Body of pancreas (tissue), 4 donors: Measurements from ENCODE around the gene MCTP2. TPM values are rescaled to one million over a fixed set of nuclear protein-coding genes. Genes with fewer than 3 reads are reported as not detected.

Experiments
- ATAC-seq: fragments of 150-250 bp; one replicate; pipeline ENCODE4 v1.9.1; 2016
- DNase-seq, 4 donors: peaks; one replicate each; pipeline ENCODE4 v3.0.0-alpha.2; 2019
- H3K27ac ChIP-seq, 4 donors: fragments of 200-600 bp; sonication (generic); 1 replicate in 3 of 4; 2 replicates in 1 of 4; pipeline versions ENCODE4 v1.5.1 to v1.6.1; 2016 to 2019; ENCODE audit warnings: mild to moderate bottlenecking in 1 of 4, mixed read lengths in 1 of 4, moderate library complexity in 1 of 4
- H3K27me3 ChIP-seq, 2 donors: fragments of 200-600 bp; sonication (generic); one replicate each; pipeline ENCODE4 v1.6.0; 2016; ENCODE audit warnings: mild to moderate bottlenecking in 1 of 2
- H3K36me3 ChIP-seq, 2 donors: fragments of 200-600 bp; sonication (generic); replicated peaks in 1 of 2; 2 replicates each; pipeline ENCODE4 v1.5.1; 2016; ENCODE audit warnings: low read depth in 2 of 2; ENCODE audit not compliant: insufficient read depth in 1 of 2
- H3K4me1 ChIP-seq: fragments of 200-600 bp; sonication (generic); one replicate; pipeline ENCODE4 v1.6.0; 2016
- H3K4me3 ChIP-seq, 2 donors: fragments of 200-600 bp; sonication (generic); 1 replicate in 1 of 2; 2 replicates in 1 of 2; pipeline ENCODE4 v1.5.1; 2016 to 2019
- H3K9me3 ChIP-seq, 3 donors: fragments of 200-600 bp; sonication (generic); 1 replicate in 2 of 3; 2 replicates in 1 of 3; pipeline ENCODE4 v1.5.1; 2016
- CTCF ChIP-seq, 7 experiments: fragments of 450-650 bp in 4 of 7; fragments of 200-600 bp in 3 of 7; sonication (generic) in 3 of 7; IDR thresholded peaks; one replicate each; pipeline ENCODE4 v1.5.1; 2016 to 2019; ENCODE audit warnings: antibody characterized with exemption in 7 of 7
- POLR2A ChIP-seq, 3 donors: fragments of 450-650 bp; IDR thresholded peaks; one replicate each; pipeline ENCODE4 v1.6.1; 2016; ENCODE audit warnings: antibody characterized with exemption in 3 of 3, mild to moderate bottlenecking in 2 of 3
- WGBS, 2 donors: methylation state at CpG; one replicate each; pipeline ENCODE4 v1.1.5; 2017; 5-methylcytosine and 5-hydroxymethylcytosine counted together
- intact Hi-C: fragments of 100-400 bp; cut with DNase I; formaldehyde crosslinking; loops from one replicate; pipeline ENCODE4 v1.15.1; 2023
- total RNA-seq, 2 donors: library from RNA; depleted of rRNA; stranded (reverse); fragments of >200 nt; gene quantifications; one replicate each; pipeline ENCODE4 v1.1.0, GENCODE V29; 2016

The MCTP2 gene, protein sequence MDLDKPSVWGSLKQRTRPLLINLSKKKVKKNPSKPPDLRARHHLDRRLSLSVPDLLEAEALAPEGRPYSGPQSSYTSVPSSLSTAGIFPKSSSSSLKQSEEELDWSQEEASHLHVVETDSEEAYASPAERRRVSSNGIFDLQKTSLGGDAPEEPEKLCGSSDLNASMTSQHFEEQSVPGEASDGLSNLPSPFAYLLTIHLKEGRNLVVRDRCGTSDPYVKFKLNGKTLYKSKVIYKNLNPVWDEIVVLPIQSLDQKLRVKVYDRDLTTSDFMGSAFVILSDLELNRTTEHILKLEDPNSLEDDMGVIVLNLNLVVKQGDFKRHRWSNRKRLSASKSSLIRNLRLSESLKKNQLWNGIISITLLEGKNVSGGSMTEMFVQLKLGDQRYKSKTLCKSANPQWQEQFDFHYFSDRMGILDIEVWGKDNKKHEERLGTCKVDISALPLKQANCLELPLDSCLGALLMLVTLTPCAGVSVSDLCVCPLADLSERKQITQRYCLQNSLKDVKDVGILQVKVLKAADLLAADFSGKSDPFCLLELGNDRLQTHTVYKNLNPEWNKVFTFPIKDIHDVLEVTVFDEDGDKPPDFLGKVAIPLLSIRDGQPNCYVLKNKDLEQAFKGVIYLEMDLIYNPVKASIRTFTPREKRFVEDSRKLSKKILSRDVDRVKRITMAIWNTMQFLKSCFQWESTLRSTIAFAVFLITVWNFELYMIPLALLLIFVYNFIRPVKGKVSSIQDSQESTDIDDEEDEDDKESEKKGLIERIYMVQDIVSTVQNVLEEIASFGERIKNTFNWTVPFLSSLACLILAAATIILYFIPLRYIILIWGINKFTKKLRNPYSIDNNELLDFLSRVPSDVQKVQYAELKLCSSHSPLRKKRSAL
- total RNA-seq = 10 to 100 TPM; 28.5 to 31.6 TPM

DNA sequence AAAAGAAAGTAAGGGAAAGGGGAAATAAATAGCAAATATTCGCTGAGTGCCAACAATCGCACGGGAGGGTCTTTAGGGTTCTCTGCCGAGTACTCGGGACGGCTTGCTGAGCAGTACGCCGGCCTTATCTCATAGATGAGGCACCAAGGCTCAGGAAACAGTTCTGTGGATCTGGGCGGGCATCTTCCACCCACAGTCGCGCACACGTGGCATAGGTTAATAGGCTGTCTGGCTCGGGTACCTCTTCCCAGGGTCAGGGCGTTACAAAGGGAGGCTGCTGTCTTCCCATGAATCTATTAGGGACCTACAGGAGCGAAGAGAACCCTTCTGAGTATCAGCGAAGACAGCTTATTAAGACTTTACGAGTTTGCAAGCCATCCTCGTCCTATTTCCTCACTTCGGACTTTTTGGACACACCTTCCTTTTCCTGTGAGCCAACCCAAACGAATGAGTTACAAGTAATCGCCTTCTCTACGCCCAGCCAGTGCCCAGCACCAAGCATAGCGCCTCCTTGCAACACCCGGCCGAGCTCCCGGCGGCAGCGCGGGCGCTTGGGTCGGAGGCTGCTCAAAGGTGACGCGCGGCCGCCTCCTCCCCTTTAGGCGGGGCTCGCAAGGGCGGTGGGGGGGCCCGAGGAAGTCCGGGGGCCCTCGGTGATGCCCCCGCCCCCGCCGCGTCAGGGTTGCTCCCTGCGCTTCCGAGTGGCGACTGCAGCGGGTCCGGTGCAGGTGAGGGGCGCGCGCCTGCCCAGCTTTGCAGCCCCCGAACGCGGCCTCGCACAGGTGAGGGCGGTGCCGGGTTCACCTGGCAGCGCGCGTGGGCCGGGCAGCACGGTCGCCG is at the start of gene MCTP2:
MCTP2 (plus strand) TSS at position 679 of the 840 bp plus-strand sequence. CDS start 66,705 bp downstream, outside the sequence.
- Histone ChIP-seq H3K27me3 (no peaks in the 10 kb centered on the region), H3K36me3 (no peaks in the 10 kb centered on the region), H3K9me3 (no peaks in the 10 kb centered on the region), H3K4me3 (peak within 1 kb of the TSS; percentile 67 to 79), H3K4me1 (peaks cover 32% of the 10 kb centered on the region), H3K27ac (peak within 1 kb of the TSS; percentile 88 to 96 (median 92))
- intact Hi-C loops = no loop called here
- TF ChIP-seq CTCF (IDR thresholded peaks at IDR 0.05) (peak in 4 of 7 experiments; percentile 3 to 23 (median 16)), POLR2A (IDR thresholded peaks at IDR 0.05) (peak; percentile 60 to 86 (median 85))
- DNase-seq (peak; percentile 91 to 94 (median 92)), ATAC-seq (peak; percentile 95)
- WGBS, 2 donors = 0% methylated on average over 21 to 52 of the region's 66 CpGs

GRCh38 chr15:94182883-94183282 is 48.5 kb upstream of the MCTP2 start:
- ATAC-seq = no peak
- Histone ChIP-seq H3K9me3 (no peaks in the 10 kb centered on the region), H3K4me1 (no peaks in the 10 kb centered on the region), H3K36me3 (no peaks in the 10 kb centered on the region), H3K27ac (no peak overlapping the region), H3K4me3 (no peak overlapping the region), H3K27me3 (no peaks in the 10 kb centered on the region)
- DNase-seq = no peak
- WGBS, 2 donors = 71 to 72% methylated on average over 4 of the region's 4 CpGs
- intact Hi-C loops = no loop called here
- TF ChIP-seq CTCF (IDR thresholded peaks at IDR 0.05) = no peak
- TF ChIP-seq POLR2A (IDR thresholded peaks at IDR 0.05) = no peak

- no peaks in the 10 kb centered on the region for H3K36me3 ChIP-seq
- H3K4me3 ChIP-seq = no peak overlapping the region
- ATAC-seq = no peak
- TF ChIP-seq CTCF (IDR thresholded peaks at IDR 0.05) = no peak
- TF ChIP-seq POLR2A (IDR thresholded peaks at IDR 0.05) = no peak
- intact Hi-C loops = no loop called here
- no peaks in the 10 kb centered on the region for H3K27me3 ChIP-seq
- no peaks in the 10 kb centered on the region for H3K9me3 ChIP-seq
- no peak for DNase-seq
- H3K4me1 ChIP-seq = no peaks in the 10 kb centered on the region
- 59 to 73% methylated on average over 9 of the region's 9 CpGs for WGBS, 2 donors
- H3K27ac ChIP-seq = no peak overlapping the region
These were observed 45.7 kb upstream of the MCTP2 start for GRCh38 chr15:94185547-94186236.

- TF ChIP-seq POLR2A (IDR thresholded peaks at IDR 0.05) (no peak), CTCF (IDR thresholded peaks at IDR 0.05) (no peak)
- 84 to 96% methylated on average over 4 of the region's 4 CpGs for WGBS, 2 donors
- intact Hi-C loops = no loop called here
These were observed 44.5 kb upstream of the MCTP2 start for GRCh38 chr15:94186770-94187331.

More at GRCh38 chr15:94186770-94187331, 44.5 kb upstream of the MCTP2 start:
- Histone ChIP-seq H3K4me1 (no peaks in the 10 kb centered on the region), H3K27ac (no peak overlapping the region), H3K9me3 (no peaks in the 10 kb centered on the region), H3K36me3 (no peaks in the 10 kb centered on the region), H3K4me3 (no peak overlapping the region), H3K27me3 (no peaks in the 10 kb centered on the region)
- DNase-seq (no peak), ATAC-seq (no peak)
